ENCODE measurements around the gene FZR1.

FZR1 gene

DNA sequence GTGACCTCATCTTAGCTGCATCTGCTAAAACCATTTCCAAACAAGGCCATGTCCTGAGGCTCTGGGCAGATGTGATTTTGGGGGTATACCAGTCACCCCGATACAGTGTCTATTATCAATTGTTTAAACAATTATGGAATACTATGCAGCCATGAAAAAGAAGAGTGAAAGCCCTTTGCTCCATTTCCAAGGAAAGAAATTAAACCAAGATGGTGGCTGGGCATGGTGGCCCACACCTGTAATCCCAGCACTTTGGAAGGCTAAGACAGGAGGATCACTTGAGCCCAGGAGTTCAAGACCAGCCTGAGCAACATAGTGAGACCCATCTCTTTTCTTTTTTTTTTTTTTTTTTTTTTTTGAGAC is 33.6 kb downstream of the FZR1 start:
- no peak for DNase-seq (ENCODE audit: low read depth, low spot score)
- H3K27ac ChIP-seq, result no peak overlapping the region

DNA sequence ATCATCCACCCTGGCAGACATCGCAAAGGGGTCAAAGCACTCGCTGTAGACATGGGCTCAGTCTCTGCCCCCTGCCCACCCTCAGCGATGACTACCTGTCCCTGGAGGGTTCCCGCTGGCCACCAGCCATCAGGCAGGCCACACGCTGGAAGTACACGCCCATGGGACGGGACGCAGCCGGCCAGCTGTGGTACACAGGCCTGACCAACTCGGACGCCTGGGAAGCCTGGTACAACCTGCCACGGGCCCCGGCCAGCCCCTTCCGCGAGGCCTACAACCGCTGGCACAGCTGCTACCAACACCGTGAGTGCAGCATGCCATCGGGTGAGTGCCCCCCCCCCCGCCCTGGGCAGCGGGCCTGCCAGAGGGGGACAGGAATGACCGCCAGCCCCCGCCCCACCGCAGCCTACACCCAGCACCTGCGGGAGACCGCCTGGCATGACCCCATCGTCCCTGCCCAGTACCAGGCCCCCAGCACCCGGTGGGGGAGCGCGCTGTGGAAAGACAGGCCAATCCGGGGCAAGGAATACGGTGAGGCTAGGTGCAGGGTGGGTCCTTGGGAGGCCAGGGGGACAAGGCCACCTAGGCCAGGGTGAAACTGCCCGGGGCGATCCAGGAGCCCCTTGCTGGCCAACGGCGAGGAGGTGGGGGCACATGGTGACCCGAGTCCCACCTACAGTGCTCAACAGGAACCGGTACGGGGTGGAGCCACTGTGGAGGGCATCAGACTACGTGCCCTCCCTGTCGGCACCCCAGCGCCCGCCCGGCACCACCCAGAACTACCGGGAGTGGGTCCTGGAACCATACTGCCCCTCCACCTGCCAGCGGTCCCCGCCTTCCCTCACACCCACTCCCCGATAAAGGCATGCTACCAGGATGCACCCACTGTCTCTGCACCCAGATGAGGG is 37.3 kb downstream of the FZR1 start:
- H3K27ac ChIP-seq, result no peak overlapping the region
- no peak for DNase-seq (ENCODE audit: low read depth, low spot score)

DNA sequence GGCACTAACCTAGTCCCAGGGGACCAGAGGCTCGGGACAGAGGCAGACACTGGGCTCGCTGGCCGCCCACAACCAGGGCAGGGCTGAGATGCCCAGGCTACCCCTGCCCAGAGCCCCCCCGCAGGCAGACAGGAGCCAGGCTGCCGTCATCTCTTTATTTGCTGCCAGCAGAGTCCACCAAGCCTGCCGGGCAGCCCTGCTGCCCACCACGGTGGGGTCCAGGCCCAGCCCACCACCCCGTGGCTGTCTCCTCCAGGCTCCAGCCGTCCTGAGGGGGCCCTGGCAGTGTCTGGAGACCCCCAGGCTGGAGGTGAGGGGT is 37.9 kb downstream of the FZR1 start:
- no peak overlapping the region for H3K27ac ChIP-seq

DNA sequence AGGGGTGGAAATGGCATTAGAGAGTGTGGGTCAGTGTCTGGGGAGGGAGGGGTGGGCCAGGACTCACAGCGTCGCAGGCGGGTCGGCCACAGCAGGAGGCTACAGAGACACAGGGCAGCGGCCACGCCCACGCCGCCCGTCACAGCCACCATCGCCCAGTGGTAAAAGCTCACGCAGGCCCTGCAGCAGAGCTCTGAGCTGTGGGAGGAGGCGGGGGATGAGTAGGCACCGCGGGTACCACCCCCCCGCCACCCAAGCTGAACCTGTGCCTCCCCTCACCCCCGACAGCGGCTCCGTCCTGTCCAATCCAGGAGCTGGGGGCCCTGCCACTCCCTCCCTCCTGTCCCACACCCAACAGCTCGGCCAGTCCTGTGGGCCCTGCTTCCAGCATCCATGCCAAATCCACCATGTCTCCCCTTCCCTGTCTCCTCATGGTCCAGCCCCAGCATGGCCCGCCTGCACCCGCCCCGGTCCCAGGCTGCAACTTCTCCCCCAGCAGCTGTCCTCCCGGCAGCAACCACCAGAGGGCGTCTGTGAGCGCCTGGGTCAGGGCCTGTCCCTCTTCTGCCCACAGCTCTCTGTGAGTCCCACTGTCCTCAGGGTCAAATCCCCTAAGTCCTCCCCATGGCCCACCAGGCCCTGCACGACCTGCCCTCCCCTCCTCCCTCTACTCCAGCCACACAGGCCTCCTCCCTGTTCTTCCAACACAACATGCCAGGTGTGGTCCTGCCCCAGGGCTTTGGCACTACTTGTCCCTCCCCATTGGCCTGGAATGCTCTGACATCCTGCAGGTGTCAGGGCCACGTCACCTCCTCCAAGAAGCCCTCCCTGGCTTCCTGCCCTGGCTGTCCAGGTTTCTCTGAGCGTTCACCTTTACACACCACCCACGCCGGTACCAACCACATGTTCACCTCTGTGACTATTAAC is 38.9 kb downstream of the FZR1 start:
- H3K27ac ChIP-seq, result peak overlapping the region; percentile 40
- DNase-seq (ENCODE audit: low read depth, low spot score), result no peak

More for the DNA sequence above, 37.9 kb downstream of the FZR1 start:
- no peak for DNase-seq (ENCODE audit: low read depth, low spot score)

DNA sequence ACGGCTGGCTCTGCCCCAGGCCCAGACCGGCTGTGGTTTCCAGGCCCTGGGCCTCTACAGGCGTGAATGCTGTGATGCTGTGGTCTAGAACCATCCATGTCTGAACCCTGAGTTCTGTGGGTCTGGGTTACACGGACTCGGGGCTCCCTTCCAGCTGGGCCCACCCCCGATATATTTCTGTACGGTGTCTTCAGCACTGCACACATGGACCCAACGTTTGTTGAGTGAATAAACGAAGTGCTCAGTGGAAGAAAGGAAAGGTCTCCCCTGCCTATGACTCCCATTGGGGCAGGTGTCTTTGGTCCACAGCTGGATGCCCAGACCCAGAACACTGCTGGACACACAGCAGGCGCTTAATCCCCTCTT is 39.5 kb downstream of the FZR1 start:
- H3K27ac ChIP-seq, result peak overlapping the region; percentile 40
- DNase-seq (ENCODE audit: low read depth, low spot score), result no peak

DNA sequence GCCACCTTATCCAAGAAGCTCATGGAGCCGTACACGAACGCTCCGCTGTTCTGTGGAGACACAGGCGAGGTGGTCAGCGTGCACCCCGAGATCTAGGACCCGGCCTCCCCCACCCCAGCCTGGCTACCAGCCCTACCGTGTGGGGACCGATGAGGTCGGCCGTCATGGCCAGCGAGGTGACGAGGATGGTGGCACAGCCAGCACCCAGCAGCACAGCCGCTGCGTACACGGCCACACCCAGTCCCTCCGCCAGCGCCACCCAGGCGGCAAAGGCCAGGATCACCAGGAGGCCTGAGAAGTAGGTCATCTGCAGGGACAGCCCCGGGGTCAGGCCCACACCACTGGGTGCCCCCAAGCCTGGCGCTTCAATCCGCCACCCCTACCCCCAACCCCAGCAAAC is 40.0 kb downstream of the FZR1 start:
- no peak for DNase-seq (ENCODE audit: low read depth, low spot score)
- H3K27ac ChIP-seq, result peak overlapping the region; percentile 40

DNA sequence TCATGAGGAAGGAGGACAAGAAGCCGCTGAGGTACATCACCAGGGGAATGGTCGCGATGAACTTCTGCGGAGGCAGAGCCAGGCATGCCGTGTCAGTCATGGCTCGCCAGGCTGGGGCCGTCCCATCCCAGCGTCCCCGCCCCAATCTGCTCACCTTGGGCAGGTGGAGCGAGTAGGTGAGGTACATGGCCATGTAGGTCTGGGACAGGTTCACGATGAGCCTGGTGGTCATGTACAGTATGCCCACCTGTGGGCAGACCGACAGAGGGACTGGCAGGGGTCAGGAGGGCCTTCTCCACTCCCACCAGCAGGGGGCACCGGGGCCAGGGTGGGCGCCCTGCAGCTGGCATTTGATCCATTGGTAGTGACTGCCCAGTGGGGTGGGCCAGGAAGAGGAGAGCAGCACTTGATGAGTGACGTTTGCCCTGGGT is 41.2 kb downstream of the FZR1 start:
- no peak for DNase-seq (ENCODE audit: low read depth, low spot score)
- H3K27ac ChIP-seq, result no peak overlapping the region

DNA sequence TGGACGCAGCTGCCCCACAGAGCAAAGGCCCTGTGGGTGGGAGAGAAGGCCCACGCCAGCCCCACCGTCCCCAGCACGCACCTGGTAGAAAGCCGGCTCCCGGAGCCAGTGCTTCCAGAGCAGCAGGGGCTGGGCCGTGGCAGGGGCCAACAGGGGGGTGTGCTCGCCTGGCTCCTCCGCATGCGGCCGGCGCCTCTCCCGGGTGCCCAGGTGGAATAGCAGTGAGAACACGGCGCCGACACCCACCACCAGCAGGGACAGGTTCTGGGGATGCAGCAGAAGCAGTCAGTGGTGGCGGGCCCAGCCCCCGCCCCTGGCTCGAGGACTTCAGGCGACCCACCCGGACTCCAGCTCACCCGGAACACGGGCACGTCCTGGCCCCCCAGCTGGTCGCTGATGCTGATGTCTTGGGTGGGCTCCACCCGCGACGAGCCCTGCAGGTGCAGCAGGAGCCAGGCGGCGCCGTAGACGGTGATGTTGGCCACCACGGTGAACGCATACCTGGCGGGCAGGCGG is 41.7 kb downstream of the FZR1 start:
- DNase-seq (ENCODE audit: low read depth, low spot score), result no peak
- no peak overlapping the region for H3K27ac ChIP-seq

DNA sequence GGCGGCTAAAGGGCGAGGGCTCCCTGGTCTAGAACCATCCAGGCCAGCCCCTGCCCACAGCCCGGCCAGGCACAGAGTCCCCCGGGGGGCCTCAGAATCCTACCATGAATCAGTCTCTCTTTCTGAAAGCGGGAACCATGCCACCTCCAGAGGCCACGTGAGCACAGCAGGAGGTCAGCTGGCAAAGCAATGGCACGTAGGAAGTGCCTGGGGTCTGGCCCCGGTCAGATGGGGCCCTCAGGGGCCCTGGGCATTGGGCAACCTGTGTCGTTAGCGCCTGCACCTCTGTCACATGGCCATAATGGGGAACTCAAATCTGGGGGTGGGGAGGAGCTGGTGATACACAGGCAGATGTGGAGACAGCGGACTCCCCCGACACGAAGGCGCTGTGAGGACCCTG is 42.5 kb downstream of the FZR1 start:
- no peak overlapping the region for H3K27ac ChIP-seq
- no peak for DNase-seq (ENCODE audit: low read depth, low spot score)

DNA sequence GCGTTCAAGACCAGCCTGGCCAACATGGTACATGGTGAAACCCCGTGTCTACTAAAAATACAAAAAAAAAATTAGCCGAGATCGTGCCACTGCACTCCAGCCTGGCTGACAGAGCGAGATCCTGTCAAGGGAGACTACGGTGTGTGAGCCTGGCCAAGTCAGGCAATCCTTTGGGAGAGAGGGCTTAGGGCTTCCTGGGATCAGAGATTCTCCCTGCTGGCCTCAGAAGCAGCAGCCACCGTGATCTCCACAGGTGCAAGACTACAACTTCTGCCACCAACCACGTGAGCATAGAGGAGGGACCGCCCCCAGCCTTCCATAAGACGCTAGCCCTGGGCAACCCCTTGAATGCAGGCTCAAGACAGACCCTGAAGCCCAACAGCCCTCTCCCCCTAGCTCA is 43.7 kb downstream of the FZR1 start:
- H3K27ac ChIP-seq, result no peak overlapping the region
- DNase-seq (ENCODE audit: low read depth, low spot score), result no peak

DNA sequence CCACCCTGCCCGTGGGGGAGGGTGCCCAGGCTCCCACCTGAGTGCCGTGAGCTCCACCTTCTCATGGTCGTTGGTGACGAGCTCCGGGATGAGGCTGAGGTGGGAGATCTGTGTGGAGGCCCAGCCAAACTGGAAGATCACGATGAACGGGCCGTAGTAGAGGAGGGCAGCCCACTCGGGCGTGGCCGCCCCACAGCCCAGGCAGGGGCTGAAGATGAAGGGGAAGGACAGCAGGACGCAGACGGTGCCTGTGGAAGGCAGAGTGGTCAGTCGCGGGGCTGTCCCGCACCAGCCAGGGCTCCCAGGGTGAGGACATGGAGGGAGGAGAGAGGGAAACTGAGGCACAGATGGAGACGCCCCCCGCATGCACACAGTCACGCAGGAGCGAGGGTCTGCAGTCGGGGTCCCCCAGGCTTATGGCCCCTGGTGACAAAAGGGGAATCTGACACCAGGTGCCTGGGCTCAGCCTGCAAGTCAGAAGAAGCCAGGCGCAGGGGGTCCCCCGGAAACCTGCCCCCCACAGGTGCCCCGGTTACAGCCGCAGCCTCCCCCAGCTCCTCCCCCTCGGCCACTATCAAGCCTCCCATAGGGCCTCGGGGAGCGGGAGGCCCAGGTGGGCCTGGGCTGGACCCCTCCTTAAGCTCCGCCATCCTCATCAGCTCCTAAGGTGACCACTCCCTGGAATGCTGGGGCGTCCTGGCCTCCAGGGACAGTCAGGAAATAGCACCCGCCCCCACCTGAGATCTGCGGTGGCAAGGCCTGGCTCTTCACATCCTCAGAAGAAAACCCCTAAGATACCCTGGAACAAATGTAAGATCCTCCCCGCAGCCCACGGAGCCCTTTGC is 45.1 kb downstream of the FZR1 start:
- no peak overlapping the region for H3K27ac ChIP-seq
- DNase-seq (ENCODE audit: low read depth, low spot score), result no peak

DNA sequence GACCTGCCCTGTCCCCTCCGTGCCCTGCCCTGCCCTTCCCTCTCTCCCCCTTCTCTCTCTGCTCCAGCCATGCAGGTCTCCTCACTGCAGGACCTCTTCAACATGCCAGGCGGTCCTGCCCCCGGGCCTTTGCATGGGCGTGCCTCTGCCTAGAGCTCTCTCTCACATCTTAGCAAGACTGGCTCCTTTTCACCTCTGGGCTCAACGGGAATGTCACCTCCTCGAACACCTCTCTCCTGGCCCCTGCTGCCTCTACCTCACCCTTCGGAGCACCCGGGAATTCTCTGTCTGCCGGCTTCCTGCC is 45.6 kb downstream of the FZR1 start:
- no peak overlapping the region for H3K27ac ChIP-seq
- no peak for DNase-seq (ENCODE audit: low read depth, low spot score)

DNA sequence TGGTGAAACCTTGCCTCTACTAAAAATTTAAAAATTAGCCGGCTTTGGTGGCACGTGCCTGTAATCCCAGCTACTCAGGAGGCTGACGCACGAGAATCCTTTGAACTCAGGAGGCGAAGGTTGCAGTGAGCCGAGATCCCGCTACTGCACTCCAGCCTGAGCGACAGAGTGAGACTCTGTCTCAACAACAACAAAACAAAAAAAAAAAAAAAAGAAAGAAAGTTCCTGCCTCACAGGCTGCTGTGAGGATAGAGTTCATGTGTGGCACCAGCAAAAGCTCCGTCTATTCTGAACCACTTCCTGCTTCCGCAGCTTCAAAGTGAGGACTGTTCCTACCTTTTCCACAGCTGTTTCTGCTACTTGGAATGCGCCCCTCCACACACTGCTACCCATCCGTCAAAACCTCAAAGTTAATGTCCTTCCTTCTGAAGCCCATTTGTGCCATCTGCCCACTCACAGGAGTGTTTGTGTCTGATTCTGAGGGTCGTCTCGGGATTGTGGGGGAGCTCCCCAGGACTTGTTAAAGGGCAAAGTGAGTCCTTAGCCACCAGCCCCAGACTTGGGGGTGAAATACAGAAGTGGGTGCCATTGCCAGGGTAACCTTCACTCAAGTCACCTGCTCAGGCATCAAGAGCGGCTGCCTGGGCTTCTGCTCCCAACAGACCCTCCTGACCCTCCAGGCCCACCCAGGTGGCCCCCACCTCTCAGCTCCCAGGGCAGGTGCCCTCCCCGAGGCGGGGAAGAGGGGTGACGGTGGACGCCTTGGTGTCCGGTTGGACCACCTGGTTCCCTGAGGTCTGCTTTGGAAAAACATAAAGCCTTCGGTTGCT is 48.4 kb downstream of the FZR1 start:
- DNase-seq (ENCODE audit: low read depth, low spot score), result no peak
- no peak overlapping the region for H3K27ac ChIP-seq

DNA sequence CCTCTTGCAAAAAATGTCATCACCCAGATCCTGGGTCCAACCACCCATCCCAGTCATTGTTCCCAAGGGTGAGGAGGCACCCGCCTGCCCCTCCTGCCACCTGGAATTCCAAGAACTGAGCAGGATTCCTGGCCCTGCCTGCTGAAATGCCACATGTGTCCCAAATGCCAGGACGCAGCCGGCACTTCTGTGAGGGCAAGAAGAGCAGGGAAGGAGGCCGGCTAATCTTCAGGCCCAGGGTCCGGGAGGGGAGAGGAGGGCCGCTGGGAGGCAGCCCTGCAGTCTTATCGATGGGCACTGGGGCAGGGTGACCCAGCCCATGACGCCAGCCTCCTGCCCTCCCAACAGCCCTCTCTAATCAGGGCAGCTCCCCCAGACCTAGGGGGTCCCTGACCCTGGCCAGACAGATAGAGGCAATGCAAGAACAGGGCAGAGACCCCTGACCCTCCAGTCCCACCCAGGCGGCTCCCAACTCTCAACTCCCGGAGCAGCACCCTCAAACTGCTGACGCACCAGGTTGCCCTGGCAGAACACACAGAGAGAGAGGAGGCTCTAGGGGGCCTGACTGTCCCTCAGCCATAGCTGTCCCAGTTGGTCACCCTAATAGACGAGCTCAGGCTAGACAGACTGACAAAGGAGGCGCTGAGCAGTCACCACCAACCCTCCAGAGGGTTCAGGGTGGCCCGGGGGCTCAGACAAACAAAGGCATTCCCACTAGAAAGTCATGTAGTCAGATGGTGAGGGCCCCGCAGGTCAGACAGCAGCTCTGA is 49.7 kb downstream of the FZR1 start:
- H3K27ac ChIP-seq, result no peak overlapping the region

DNA sequence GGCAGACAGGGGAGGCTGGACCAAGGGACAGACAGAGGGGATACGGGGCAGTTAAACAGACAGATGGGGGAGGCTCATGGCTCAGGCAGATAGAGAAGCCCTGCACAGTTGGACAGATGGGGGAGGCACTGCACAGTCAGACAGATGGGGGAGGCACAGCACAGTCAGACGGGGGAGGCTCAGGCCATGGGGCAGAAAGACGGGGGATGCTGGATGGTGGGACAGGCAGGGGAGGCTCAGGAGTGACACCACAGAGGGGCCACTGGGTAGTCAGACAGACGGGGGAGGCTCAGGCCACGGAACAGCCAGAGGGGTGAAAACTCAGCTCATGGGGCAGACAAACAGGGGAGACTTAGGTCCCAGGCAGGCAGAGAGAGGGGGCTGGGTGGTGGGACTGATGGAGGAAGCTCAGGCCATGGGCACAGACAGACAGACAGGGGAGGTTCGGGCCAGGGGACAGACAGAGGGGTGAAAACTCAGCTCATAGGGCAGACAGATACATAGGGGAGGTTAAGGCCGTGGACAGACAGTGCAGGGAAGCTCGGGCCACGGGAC is 50.4 kb downstream of the FZR1 start:
- no peak for DNase-seq (ENCODE audit: low read depth, low spot score)
- H3K27ac ChIP-seq, result peak overlapping the region; percentile 60

More for the DNA sequence above, 49.7 kb downstream of the FZR1 start:
- no peak for DNase-seq (ENCODE audit: low read depth, low spot score)

DNA sequence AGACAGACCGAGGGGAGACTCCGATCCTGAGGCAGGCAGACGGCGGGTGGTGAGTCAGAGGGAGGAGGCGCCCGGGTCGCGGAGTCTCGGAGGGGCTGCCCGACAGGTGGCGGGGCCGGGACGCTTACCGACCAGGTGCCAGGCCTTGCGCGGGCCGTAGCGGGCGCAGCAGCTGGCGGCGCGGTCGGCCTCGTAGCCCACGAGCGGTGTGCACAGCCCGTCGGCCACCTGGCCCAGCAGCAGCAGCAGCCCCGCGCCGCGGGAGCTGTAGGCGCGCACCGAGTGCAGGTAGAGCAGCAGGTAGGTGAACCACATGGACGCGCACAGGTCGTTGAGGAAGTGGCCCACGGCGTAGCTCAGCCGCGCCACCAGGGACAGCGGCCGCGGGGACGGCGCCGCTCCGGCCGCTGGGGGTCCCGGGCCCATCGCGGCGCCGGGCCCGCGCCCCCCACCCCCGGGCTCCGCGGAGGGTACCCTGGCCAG is 50.9 kb downstream of the FZR1 start:
- DNase-seq (ENCODE audit: low read depth, low spot score), result no peak
- H3K27ac ChIP-seq, result peak overlapping the region; percentile 60

DNA sequence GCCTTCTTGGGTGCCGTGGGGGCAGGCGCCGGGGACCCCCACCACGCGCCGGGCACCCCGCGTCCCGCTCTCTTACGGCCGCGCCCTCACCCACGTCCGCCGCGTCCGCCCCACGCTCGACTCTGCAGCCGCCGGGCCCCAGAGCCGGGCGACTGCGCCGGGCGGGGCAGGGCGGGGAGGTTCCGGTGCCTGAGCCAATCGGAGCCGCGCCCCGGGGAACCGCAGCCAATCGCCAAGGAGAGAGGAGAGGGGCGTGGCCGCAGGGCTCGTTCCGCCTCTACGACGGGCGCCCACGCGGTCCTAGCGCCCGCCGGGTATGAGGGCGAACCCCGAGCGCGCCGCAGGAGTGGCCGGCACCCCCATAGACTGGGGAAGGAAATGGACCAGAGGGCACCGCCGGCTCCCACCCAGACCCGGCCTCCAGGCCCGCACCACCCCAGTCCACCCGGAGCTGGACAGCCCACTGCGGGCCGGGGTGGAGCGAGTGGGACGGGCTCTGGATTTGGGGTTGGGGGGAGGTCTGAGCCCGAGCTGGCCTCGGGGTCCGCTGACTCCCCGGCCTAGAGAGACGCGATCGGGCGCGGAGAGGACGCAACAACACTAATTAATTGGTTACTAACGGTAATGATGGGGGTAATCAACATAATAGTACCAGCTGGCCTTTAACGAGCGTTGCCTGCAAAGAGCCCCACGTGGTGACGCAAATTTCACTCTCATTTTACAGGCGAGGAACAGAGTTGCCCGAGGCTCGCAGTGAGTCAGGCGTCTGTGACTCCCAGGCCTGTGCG is 51.5 kb downstream of the FZR1 start, which contains the start of gene MFSD12:
TSS of gene MFSD12 (minus strand) at position 126 of the 788 bp plus-strand sequence. CDS start 183 bp downstream, outside the sequence.
- DNase-seq (ENCODE audit: low read depth, low spot score), result peak; percentile 48
- peak within 1 kb of the TSS; percentile 60 for H3K27ac ChIP-seq

All from epithelial cell of prostate (primary cell).